GM21515 (cell line): ENCODE measurements around the gene CD226.
"Not testable (repeated sequence)": the region's sequence is repeated elsewhere in the genome, so short reads cannot be mapped to it uniquely, and the experiment has no call there.

Source experiments
- ATAC-seq: cut with Tn5 transposase; IDR thresholded peaks from one replicate; pipeline ENCODE4 v1.9.1; 2021; ENCODE audit not compliant: unreplicated experiment

CD226 gene

DNA sequence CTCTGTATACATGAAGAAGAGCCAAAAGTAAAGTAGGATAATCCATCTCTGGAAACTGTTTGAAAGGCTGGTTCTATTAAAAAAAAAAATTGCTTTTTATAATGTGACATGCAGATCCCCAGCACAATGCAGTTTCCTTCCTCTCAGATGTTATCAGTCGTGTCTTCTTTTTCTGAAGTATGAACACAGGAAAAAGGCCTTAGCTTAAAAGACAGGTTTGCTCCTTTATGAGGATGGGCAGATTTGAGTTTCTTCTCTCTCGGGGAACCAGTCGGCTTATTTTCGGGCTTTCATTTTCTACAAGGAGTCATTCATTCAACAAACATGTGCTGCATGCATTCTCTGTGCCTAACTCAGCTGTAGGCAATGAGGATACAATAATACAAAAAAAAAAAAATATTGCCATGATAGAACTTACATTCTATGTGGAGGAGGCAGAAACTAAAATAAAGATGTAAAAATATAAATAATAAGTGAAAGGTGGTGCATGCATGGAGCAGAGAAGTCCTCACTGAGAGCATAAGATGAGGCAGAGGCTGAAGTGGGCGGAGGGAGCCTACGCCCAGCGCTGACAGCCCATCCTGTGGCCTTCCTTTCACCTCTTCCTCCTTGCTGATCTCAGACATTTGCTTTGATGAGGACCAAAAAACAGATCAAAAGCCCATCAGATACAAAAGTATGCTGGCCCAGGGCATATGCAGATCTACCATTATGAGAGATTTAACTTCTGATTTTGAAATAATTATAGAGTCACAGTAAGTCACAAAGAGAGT is at the start of gene CD226:
TSS of gene CD226 (minus strand) at position 513 of the 773 bp plus-strand sequence. CDS start at position 46, 467 bp downstream.
- no peak for ATAC-seq

DNA sequence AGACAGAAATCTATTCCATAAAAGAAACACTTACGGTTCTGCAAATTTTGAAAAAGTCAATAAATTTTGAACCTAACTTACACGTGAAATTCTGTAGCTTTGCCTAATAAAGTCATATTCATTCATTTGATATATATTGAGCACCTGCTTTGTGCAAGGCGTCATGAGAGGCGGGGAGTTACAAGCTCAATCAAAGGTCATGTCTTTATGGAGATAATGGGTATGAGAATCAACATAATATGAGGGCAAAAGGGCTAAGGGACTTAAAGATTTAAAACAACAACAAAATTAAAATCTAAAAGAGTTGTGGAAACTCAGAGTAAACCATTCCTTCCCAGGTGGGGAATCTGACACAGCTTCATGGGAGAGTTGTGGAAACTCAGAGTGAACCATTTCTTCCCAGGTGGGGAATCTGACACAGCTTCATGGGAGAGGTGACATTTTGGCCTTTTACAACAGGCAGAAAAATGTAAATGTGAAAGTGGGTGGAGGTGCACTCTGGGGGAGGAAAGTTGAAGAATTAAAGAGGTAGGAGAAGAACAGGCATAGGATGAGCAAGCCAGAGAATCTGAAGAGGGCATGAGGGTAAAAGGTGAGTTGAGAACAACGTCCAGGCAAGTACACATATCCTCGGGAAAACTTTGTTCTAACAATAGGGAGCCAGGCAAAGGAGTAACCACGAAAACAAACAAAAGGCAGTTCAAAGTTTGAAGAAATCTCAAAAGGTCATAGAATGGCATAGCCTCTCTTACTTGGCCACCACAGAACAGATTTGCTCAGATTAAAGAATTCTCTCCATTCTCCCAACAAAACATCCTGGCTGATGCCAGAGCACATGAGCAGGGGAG is 49.5 kb upstream of the CD226 start:
- ATAC-seq: no peak

DNA sequence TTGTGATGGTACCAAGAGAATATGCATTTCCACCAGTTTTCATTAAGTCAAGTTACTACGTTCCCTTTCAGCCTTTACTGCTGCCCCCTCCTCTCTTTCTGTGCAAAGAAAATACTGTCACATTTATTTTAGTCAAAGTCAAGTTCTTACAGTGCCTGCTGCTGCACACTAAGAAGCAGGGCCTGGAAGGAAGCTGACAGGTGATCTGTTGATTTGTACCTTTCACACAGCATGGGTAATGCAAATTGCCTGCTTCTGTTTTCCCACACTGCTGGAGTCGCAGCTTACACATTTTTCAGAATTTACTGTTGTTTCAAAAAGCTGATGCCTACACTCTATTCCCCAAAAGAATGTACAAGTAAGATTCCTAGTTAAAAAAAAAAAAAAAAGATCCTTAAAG is 48.7 kb upstream of the CD226 start:
- ATAC-seq: no peak

DNA sequence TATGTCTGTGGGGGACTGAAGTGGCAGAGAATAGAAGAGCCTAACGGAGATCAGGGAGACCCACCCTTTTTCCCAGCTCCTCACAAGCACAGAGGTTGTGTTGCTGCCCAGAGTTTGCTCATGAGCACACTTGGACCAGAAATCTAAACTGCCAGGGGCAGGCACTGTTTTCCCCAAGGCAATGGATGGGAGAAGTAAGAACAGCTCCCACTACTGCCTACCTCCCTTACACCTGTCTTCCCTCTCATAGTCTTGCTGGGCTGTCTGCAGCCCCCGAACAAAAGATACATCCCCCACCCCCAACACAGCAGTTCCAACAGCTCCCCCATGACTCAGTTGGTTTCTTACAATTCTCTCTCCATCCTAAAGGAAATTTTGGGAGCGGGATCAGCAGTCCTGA is 48.1 kb upstream of the CD226 start:
- no peak for ATAC-seq

DNA sequence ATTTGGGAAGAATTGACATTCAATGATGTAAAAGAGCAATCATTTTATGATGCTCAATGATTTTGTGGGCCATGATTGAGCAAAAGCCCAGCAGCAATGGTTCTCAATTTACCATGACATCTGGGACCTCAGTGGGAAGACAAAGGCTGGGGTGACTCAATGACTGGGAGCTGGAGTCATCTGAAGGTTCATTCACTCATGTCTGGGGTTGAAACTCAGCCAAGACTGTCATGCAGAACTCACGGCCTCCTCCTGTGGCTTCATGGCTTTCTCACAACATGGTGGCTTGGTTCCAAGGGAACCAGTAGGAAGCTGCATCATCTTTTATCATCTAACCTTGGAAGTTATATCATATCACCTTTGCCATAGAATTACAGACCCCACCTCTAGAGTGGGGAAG is 45.1 kb upstream of the CD226 start:
- no peak for ATAC-seq

DNA sequence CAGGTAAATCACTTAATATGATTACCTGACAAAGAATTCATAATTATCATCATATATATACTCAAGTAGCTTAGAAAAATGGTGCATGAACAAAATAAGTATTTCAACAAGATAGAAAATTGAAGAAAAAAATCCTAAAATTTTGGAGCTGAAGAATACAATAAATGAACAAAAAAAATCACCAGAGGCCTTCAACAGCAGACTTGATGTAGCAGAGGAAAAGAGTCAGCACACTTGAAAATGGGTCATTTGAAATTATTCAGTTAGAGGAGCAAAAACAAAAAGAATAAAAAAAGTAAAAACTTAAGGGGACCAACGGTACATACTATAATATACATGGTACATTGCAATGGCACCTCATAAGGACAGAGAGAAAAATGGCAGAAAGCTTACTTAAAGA is 40.2 kb upstream of the CD226 start:
- ATAC-seq: no peak

DNA sequence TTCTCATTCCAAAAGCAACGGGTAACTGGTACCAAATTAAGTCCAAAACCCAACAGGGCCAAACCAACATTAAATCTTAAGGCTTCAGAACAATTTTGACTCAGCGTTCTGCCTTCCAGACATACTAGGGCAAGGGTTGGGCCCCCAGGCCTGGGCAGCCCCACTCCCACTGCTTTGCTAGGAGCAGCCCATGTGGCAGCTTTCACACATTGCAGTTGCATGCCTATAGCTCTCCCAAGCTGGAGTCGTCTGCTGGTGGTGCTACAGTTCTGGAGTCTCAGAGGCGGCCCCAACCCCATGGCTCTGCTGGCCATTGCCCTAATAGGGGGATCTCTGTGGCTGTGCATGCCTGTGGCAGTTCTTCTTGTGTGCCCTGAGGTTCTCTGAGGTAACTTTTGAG is 37.6 kb upstream of the CD226 start:
- ATAC-seq: no peak

DNA sequence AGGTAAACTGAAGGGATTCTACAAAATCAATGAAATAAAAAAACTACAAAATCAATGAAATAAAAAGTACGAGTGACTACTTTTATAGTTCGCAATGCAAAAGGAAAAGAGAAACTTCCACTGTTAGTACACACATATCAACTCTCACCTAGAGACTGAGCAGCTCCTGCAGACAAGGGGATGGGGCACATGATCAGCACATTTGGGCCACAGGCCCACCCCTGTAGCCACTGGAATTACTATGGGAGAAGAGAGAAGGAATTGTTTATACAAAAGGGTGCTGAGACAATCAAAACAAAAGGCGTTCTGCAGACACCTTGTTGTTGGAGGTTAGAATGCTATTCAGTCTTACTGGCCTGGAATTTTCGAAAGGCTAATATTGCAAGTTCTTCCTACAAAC is 34.7 kb upstream of the CD226 start:
- no peak for ATAC-seq

DNA sequence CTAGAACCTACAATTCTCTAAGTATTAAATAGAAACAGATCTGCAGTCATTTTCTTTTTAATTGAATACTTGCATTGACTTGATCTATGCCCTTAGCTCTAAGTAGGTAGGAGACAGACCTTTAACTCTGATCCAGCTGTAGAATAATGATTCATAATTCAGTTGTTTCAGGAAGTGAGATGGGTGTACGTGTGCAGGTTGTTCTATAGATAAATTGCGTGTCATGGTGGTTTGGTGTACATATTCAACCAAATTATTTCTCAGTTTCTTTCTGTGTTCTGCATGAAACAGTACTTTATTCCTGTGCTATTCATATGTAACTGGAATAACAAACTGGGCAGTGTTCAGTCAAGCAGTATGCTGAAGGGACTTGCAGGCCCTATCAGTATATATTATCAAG is 34.3 kb upstream of the CD226 start:
- ATAC-seq: peak; percentile 55

DNA sequence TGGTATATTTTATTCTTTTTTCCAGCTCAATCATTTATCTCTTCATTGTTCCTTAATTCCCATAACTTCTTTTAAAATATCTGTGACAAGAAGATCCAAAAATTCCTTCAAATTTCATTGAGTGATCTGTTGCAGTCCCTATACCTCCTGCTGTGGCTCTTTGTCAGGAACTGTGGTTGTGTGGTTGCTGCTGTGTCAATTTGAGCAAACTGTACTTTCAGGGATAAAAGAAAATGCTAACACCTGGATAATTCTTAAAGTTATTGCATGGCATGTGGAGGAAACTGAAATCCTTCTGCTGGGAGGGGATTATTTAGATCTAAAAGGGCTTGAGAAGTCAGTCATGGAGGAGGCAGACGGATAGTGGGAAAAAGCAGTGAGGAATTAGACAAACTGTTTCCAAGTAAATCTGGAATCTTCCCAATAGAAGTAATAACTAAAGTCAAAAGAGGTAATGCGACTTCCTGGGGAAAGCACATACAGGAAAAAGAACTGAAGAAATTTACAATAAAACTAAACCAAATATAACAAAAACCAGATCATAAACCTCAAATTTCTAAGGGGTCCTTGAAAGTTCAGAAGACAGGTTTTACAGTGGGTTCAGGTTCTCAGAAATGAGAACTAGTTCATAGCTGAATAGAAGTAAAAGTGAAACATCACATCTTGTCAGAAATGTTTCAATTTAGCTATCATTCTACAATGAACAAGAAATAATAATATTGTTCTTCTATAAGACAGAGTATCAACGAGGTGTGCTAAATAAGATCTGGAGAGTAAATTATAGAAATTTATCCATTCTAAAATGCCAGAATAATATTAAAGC is 33.5 kb upstream of the CD226 start:
- ATAC-seq: no peak

DNA sequence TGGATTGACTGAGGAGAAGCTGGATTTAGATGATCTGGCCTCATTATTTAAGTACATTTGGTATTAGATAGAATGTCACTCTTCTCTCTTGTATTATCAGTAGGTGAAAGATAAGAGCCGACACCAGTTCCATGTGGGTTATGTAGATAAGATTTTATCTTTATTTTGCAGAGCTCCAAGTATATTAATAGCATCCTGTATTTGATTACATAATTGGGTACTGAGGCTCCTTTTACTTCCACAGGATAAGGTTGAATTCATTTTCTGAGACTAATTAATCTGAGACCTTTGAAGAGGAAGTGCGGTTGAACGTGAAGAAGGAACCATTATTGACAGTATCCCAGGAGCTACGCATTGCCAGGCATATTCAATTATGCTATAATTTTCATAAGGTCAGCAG is 32.8 kb upstream of the CD226 start:
- no peak for ATAC-seq

DNA sequence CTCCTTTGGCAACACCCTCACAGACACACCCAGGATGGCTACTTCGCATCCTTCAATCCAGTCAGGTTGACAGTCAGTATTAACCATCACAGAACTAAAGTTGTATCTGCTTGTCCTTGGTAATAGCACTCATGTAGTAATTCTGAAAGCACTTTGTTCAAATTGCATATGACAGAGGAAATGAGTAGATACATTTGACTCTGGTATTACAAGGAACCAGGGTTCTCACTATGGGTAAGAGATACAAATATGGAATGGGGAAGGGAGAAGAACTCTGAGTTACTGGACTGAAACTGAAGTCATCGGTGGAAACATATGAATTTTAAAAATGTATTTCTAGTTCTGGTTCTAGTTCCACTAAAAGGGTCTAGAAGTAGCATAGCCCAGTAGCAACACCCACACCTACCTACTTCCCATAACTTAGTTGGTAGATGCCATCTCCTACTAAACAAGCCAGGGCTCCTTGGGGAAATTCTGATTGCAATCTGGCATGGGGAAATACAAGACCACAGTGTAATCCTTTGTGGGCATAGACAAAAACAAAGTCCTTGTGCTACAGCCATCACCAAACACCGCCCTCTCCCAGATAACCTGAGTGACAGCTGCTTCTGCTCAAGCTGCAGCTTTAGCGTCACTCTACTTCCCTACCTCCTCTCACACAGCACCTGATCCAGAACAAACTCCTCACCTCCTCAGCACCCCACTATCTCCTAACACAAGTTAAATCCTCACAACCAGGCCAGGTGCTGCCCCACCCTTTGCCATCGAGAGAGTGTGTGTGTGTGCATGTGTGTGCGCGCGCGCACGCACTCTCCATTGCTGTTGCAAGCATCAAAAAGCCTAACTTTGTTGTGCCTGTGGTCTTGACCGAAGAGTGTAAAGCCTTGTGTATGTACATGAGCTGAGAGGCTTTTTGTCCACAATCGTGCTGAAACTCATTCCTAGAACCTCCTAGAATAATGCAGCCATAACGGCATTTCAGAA is 31.4 kb upstream of the CD226 start:
- peak; percentile 63 for ATAC-seq

DNA sequence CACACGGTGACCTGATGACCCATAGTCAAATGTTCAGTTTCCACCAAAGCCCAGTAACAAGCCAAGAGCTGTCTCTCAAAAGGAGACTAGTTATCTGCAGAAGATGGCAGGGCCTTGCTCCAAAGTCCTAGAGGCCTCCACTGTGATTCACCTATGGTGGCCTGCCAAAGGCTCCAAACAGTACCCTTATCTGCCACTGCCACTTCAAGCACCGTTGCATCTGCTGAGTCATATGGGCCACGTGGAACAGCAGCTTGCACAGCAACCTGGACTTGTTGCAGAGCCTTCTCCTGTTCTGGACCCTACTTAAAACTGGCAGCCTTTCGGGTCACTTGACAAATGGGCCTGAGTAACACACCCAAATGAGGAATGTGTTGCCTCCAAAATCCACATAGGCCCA is 27.6 kb upstream of the CD226 start:
- not testable (repeated sequence) for ATAC-seq

DNA sequence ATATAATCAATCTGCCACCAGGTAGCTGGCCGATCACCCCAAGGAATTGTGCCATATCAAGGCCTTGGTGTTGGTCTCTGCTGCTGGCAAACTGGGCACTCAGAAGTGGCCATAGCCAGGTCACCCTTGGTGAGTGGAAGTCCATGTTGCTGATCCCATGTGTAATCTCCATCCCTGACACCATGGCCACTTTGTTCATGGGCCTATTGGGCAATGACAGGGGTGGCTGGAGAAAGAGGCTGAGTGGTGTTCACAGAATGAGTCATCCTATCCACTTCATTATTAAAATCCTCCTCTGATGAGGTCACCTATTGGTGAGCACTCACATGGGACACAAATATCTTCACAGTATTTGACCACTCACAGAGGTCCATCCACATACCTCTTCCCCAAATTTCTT is 26.7 kb upstream of the CD226 start:
- ATAC-seq: no peak

DNA sequence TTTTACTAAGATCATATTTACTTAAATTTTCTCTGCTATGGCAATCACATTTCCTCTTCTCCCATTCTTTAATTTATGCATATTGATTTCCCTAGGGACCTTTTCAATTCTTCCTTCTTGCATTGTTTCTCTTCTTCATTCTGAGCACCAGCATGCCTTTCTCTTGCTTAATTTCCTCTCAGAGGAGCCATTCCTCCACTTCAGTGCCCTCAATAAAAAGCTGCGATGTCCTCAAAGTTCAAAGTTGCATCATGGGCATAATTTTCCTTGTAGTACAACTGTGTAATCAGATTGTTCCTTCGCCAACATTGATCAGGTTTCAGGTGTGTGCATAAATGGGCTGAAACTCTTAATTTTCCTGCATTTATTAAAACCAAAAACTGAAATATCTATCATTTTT is 21.8 kb upstream of the CD226 start:
- no peak for ATAC-seq

DNA sequence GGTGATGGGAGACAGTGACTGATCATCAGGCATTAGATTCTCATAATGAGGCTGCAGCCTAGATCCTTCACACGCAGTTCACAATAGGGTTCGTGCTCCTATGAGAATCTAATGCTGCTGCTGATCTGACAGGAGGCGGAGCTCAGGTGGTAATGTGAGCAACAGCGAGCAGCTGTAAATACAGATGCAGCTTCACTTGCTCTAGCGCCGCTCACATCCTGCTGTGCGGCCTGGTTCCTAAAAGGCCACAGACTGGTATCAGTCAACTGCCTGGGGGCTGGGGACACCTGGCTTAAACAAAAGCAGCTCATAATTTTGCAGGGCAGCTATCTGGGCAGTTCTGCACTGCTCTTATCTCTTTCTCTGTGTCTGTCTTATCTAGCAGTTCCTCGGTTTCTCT is 20.4 kb upstream of the CD226 start:
- ATAC-seq: no peak

DNA sequence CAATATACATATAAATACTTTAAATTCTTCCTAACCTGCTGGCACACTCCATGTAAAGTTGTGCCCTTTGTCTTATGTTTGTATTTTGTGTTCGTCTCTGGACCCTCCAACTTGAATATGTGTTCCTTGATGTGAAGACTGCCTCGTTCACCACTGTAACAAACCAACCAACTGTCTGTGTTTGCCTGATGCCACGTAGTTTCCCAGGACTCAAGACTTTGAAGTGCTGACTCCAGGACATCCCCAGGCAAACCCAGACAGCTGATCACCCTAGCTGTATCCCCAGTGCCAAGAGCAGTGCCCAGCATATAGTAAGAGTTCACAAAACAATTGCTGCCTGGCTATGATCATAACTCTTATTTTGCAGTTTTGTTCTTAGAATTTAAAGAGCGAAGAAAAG is 15.5 kb upstream of the CD226 start:
- no peak for ATAC-seq

DNA sequence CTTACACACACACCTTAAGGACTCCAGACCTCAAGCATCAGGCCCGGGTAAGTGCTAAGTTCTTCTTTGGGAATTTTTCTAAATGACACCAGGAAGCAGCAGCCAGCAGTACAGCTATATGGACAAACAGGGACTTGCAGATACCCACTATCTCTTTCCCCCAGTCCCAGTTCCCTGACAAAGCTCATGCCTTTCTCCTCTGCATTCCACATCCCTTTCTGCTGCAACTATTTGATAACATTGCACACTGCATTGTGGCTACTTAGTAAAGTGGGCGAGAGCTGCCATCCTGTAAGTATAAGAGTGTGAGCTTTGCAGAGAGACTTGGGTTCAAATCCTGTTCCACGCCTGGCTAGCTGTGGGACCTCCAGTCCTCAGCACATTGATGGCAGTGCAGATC is 14.0 kb upstream of the CD226 start:
- no peak for ATAC-seq

DNA sequence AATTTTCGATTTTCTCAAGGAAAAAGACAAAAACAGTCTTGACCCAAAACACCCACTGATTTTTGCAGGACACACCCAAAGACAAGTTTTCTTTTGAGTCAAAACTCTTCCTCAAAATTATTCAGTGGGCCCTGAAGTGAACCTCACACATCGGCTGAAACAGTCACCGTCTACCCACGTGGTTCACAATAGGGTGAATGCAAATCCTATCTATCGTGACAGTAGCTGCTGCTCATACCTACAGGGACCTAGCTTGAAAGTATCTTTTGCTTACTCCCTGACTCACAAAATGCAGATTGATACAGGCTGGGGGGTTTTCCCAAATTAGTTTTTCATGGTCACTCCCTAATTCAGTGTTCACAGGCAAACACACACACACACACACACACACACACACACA is 10.7 kb upstream of the CD226 start:
- peak; percentile 51 for ATAC-seq

DNA sequence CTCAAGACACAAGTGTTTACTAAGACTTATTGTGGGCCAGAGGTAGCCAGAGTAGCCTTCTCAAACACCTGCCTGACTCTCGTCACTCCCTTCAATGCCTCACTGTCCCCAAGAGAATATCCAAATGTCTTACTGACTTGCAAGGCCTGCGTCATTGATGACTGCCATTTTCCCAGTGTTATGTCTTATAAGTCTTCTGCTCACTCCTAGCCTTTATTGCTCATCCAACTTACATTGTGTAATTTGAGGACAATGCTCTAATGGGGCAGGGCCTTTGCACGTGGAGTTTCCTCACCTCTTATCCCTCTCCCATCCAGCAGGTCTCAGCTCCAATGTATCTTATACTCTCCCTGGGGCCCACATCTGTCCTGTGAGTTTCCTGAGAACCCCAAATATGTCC is 10.1 kb upstream of the CD226 start:
- ATAC-seq: no peak
